ENCODE results near the gene ATP5F1C.
"Not testable (repeated sequence)": the region's sequence is repeated elsewhere in the genome, so short reads cannot be mapped to it uniquely, and the experiment has no call there.

The ATP5F1C gene

GRCh38 chr10:7787857-7788638 is at the start of gene ATP5F1C, which contains the start of gene KIN:
Gene ATP5F1C (plus strand): TSS chr10:7788177. CDS start chr10:7788208, 31 bp downstream.
Gene KIN (minus strand): TSS chr10:7787993. CDS start chr10:7787933, 60 bp downstream.
- peak; percentile 69 to 98 (median 95) for DNase-seq

- DNase-seq: no peak
Measured at GRCh38 chr10:7738536-7739407, 49.2 kb upstream of the ATP5F1C start.

GRCh38 chr10:7744307-7744706 is 43.7 kb upstream of the ATP5F1C start:
- DNase-seq: no peak

- DNase-seq: not testable (repeated sequence)
Measured at GRCh38 chr10:7748637-7749036, 39.3 kb upstream of the ATP5F1C start.

GRCh38 chr10:7750222-7750621 is 37.8 kb upstream of the ATP5F1C start:
- DNase-seq: no peak

- DNase-seq: no peak
Measured at GRCh38 chr10:7752251-7752650, 35.7 kb upstream of the ATP5F1C start.

- no peak for DNase-seq
Measured at GRCh38 chr10:7755103-7755502, 32.9 kb upstream of the ATP5F1C start.

GRCh38 chr10:7756360-7756992 is 31.5 kb upstream of the ATP5F1C start:
- peak in 1 of 56 donors; percentile 1 for DNase-seq

GRCh38 chr10:7763929-7764328 is 24.0 kb upstream of the ATP5F1C start:
- DNase-seq: no peak

- DNase-seq: no peak
Measured at GRCh38 chr10:7766241-7766640, 21.7 kb upstream of the ATP5F1C start.

GRCh38 chr10:7767209-7767608 is 20.8 kb upstream of the ATP5F1C start:
- no peak for DNase-seq

- DNase-seq: no peak
Measured at GRCh38 chr10:7768417-7768816, 19.6 kb upstream of the ATP5F1C start.

GRCh38 chr10:7773845-7774801 is 13.9 kb upstream of the ATP5F1C start:
- no peak for DNase-seq

- no peak for DNase-seq
Measured at GRCh38 chr10:7776777-7777176, 11.2 kb upstream of the ATP5F1C start.

- not testable (repeated sequence) for DNase-seq
Measured at GRCh38 chr10:7782194-7782593, 5.8 kb upstream of the ATP5F1C start.

- DNase-seq: no peak
Measured at GRCh38 chr10:7786430-7786829, 1.5 kb upstream of the ATP5F1C start.

- DNase-seq: peak in 1 of 56 donors; percentile 35
Measured at GRCh38 chr10:7787150-7787856, 674 bp upstream of the ATP5F1C start.

GRCh38 chr10:7788639-7789286 is 786 bp downstream of the ATP5F1C start:
- DNase-seq: peak in 7 of 56 donors; percentile 24 to 60 (median 40)

GRCh38 chr10:7789390-7789789 is 1.4 kb downstream of the ATP5F1C start:
- no peak for DNase-seq
